ENCODE measurements around the gene PGRMC2. TPM values are rescaled to one million over a fixed set of nuclear protein-coding genes. Genes with fewer than 3 reads are reported as not detected.

Gene PGRMC2
- total and polyA plus RNA-seq, 2 of the 8 experiments (the other 6 are each of a cell fraction or from before 2014, with no cell fraction given), result 9.5 to 85.3 TPM

- TF ChIP-seq CHD7 (IDR thresholded peaks at IDR 0.05; ENCODE audit: insufficient replicate concordance, low read length) (no peak), EGR1 (IDR thresholded peaks at IDR 0.05; ENCODE audit: borderline replicate concordance, low read depth, low read length) (no peak)
These were observed 22.7 kb upstream of the PGRMC2 start (continued) for GRCh38 chr4:128310266-128310697.
